HG02642 (cell line): ENCODE data around the gene ATG13.

Experiments
- ATAC-seq: cut with Tn5 transposase; IDR thresholded peaks from one replicate; pipeline ENCODE4 v1.9.1; 2021; ENCODE audit warnings: mild to moderate bottlenecking; ENCODE audit not compliant: unreplicated experiment, poor library complexity

The ATG13 gene

GRCh38 chr11:46719543-46720218 is 102.3 kb downstream of the ATG13 start:
- no peak for ATAC-seq

GRCh38 chr11:46721286-46721685 is 103.9 kb downstream of the ATG13 start:
- ATAC-seq, result no peak

DNA sequence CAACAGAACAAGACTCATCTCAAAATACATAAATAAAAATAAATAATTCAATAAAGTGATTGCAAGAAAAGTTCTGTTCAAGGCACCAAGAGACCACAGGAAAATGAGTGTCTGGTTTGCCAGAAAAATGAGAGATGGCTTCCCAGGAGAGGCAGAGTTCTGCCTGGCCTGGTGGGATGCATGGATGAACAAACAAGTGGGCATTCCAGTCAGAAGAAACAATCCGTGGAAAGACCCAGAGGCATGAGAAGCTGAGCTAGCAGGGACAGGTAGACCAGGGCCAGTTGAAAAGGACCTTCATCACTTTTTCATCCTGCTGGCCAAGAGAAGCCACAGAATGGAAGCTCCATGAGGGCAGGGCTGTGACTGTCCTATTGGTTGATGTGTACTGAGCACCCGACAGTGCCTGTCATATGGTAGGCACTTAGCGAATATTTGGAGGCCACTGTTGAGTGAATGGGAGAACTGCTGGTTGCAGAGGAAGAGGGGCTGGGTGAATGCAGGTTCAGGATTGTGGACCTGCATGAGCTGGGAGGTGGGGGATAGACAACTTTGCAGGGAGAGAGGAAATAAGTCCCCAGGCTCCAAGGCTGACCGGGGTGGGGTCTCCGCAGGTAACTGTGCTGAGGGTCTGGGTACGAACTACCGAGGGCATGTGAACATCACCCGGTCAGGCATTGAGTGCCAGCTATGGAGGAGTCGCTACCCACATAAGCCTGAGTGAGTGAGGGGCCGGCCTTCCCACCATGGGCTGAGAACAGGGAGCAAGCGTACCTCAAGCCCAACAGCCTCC is 105.4 kb downstream of the ATG13 start:
- no peak for ATAC-seq

- no peak for ATAC-seq
These were observed 106.0 kb downstream of the ATG13 start for GRCh38 chr11:46723359-46723680.

GRCh38 chr11:46724088-46724487 is 106.7 kb downstream of the ATG13 start:
- no peak for ATAC-seq
